Measurements from ENCODE around the gene GRIPAP1. TPM values are rescaled to one million over a fixed set of nuclear protein-coding genes. Genes with fewer than 3 reads are reported as not detected.
"Not testable (repeated sequence)": the region's sequence is repeated elsewhere in the genome, so short reads cannot be mapped to it uniquely, and the experiment has no call there.

Gene GRIPAP1
- total RNA-seq, 1 donor from 2014 or later = 43.4 TPM

GRCh38 chrX:48983081-48983480 is 19.0 kb downstream of the GRIPAP1 start:
- DNase-seq (ENCODE audit: low read depth) = no peak
- Mint-ChIP-seq H3K9me3 (ENCODE audit: unreplicated experiment) (no peaks in the 10 kb centered on the region), H3K27ac (ENCODE audit: unreplicated experiment) (no peak overlapping the region), H3K27me3 (ENCODE audit: low read depth, unreplicated experiment) (no peaks in the 10 kb centered on the region), H3K4me1 (ENCODE audit: low read depth, unreplicated experiment) (no peaks in the 10 kb centered on the region), H3K36me3 (ENCODE audit: low read depth, unreplicated experiment) (no peaks in the 10 kb centered on the region), H3K4me3 (ENCODE audit: unreplicated experiment) (no peak overlapping the region)
- H2AFZ ChIP-seq (ENCODE audit: low read depth, low read length) = no peak overlapping the region
- no peaks in the 10 kb centered on the region for H3K4me1 ChIP-seq (ENCODE audit: insufficient read depth, low read length)
- H3K9ac ChIP-seq (ENCODE audit: low read length) = no peak overlapping the region
- no peak overlapping the region for H3K4me3 ChIP-seq (ENCODE audit: insufficient read depth, low read depth, low read length)
- no peak for FAIRE-seq
- no peak overlapping the region for H3K4me2 ChIP-seq (ENCODE audit: low read length)
- H3K36me3 ChIP-seq (ENCODE audit: insufficient read depth, low read length) = peaks cover 5% of the 10 kb centered on the region
- H3K27me3 ChIP-seq (ENCODE audit: insufficient read depth, low read length) = no peaks in the 10 kb centered on the region
- H3K27ac ChIP-seq (ENCODE audit: low read depth, low read length) = no peak overlapping the region
- no peaks in the 10 kb centered on the region for H4K20me1 ChIP-seq (ENCODE audit: insufficient read depth, low read length)
- no peaks in the 10 kb centered on the region for H3K9me3 ChIP-seq (ENCODE audit: insufficient read depth, low read depth, low read length)
- TF ChIP-seq EZH2 (IDR thresholded peaks at IDR 0.05; ENCODE audit: insufficient read depth, low read length) = no peak
- TF ChIP-seq, protein P1, sequence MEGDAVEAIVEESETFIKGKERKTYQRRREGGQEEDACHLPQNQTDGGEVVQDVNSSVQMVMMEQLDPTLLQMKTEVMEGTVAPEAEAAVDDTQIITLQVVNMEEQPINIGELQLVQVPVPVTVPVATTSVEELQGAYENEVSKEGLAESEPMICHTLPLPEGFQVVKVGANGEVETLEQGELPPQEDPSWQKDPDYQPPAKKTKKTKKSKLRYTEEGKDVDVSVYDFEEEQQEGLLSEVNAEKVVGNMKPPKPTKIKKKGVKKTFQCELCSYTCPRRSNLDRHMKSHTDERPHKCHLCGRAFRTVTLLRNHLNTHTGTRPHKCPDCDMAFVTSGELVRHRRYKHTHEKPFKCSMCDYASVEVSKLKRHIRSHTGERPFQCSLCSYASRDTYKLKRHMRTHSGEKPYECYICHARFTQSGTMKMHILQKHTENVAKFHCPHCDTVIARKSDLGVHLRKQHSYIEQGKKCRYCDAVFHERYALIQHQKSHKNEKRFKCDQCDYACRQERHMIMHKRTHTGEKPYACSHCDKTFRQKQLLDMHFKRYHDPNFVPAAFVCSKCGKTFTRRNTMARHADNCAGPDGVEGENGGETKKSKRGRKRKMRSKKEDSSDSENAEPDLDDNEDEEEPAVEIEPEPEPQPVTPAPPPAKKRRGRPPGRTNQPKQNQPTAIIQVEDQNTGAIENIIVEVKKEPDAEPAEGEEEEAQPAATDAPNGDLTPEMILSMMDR (IDR thresholded peaks at IDR 0.05; ENCODE audit: insufficient read depth, low read depth, low read length) = no peak
- no peaks in the 10 kb centered on the region for H3K79me2 ChIP-seq (ENCODE audit: insufficient read depth, low read length)

DNA sequence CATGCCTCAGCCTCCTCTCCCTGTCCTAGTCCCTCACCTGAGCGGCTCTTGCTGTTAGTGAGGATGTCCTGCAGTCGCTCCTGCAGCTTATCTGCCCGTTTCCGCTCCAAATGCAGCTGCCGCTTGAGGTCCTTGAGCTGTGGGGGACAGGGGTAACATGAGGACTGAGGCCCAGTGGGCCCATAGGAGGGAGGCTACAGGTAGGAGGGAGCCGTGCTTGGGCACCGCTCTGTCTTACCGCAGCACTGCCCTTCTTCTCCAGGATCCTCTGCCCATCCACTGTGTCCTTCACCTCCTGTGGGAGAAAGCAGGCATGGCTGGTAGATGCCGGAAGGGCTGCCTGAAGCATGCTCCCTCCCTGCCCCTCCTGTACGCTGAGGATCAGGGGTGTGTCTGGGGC is 20.9 kb downstream of the GRIPAP1 start:
- no peaks in the 10 kb centered on the region for H3K4me1 Mint-ChIP-seq (ENCODE audit: low read depth, unreplicated experiment)
- H3K27ac ChIP-seq (ENCODE audit: low read depth, low read length) = no peak overlapping the region
- H2AFZ ChIP-seq (ENCODE audit: low read depth, low read length) = no peak overlapping the region
- FAIRE-seq (no peak), DNase-seq (ENCODE audit: low read depth) (no peak)
- H3K9ac ChIP-seq (ENCODE audit: low read length) = no peak overlapping the region
- no peaks in the 10 kb centered on the region for H3K36me3 Mint-ChIP-seq (ENCODE audit: low read depth, unreplicated experiment)
- H3K79me2 ChIP-seq (ENCODE audit: insufficient read depth, low read length) = no peaks in the 10 kb centered on the region
- no peaks in the 10 kb centered on the region for H3K4me1 ChIP-seq (ENCODE audit: insufficient read depth, low read length)
- H3K27me3 Mint-ChIP-seq (ENCODE audit: low read depth, unreplicated experiment) = no peaks in the 10 kb centered on the region
- no peak overlapping the region for H3K4me3 ChIP-seq (ENCODE audit: insufficient read depth, low read depth, low read length)
- no peaks in the 10 kb centered on the region for H3K9me3 ChIP-seq (ENCODE audit: insufficient read depth, low read depth, low read length)
- no peak overlapping the region for H3K4me2 ChIP-seq (ENCODE audit: low read length)
- H3K27ac Mint-ChIP-seq (ENCODE audit: unreplicated experiment) = no peak overlapping the region
- TF ChIP-seq EZH2 (IDR thresholded peaks at IDR 0.05; ENCODE audit: insufficient read depth, low read length) = no peak
- TF ChIP-seq, protein P1 (IDR thresholded peaks at IDR 0.05; ENCODE audit: insufficient read depth, low read depth, low read length) = no peak
- H3K9me3 Mint-ChIP-seq (ENCODE audit: unreplicated experiment) = no peaks in the 10 kb centered on the region
- H3K36me3 ChIP-seq (ENCODE audit: insufficient read depth, low read length) = peaks cover 5% of the 10 kb centered on the region
- H3K27me3 ChIP-seq (ENCODE audit: insufficient read depth, low read length) = no peaks in the 10 kb centered on the region
- H4K20me1 ChIP-seq (ENCODE audit: insufficient read depth, low read length) = no peaks in the 10 kb centered on the region
- no peak overlapping the region for H3K4me3 Mint-ChIP-seq (ENCODE audit: unreplicated experiment)

DNA sequence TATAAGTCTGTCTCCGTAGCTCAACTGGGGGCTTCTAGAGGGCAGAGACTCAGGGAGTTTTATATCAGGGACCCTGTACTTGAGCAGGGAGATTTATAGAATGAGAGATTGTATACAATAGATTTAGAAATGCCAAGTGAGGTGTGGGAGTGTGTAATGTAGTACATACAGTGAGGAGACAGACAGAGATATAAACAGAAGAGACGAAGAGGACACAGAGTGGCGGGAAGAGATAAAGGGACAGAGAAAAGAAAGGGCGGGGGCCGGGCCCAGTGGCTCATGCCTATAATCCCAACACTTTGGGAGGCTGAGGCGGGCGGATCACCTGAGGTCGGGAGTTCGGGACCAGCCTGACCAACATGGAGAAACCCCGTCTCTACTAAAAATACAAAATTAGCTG is 21.7 kb downstream of the GRIPAP1 start:
- not testable (repeated sequence) for H3K4me3 Mint-ChIP-seq (ENCODE audit: unreplicated experiment); H3K27ac Mint-ChIP-seq (ENCODE audit: unreplicated experiment); H3K27me3 Mint-ChIP-seq (ENCODE audit: low read depth, unreplicated experiment); H3K36me3 ChIP-seq (ENCODE audit: insufficient read depth, low read length); H3K9me3 ChIP-seq (ENCODE audit: insufficient read depth, low read depth, low read length); DNase-seq (ENCODE audit: low read depth); H4K20me1 ChIP-seq (ENCODE audit: insufficient read depth, low read length); H3K9me3 Mint-ChIP-seq (ENCODE audit: unreplicated experiment); H3K4me2 ChIP-seq (ENCODE audit: low read length); H3K9ac ChIP-seq (ENCODE audit: low read length); H3K79me2 ChIP-seq (ENCODE audit: insufficient read depth, low read length); FAIRE-seq; H3K4me1 Mint-ChIP-seq (ENCODE audit: low read depth, unreplicated experiment); H3K4me3 ChIP-seq (ENCODE audit: insufficient read depth, low read depth, low read length); H3K27me3 ChIP-seq (ENCODE audit: insufficient read depth, low read length); H2AFZ ChIP-seq (ENCODE audit: low read depth, low read length); H3K36me3 Mint-ChIP-seq (ENCODE audit: low read depth, unreplicated experiment); H3K4me1 ChIP-seq (ENCODE audit: insufficient read depth, low read length); H3K27ac ChIP-seq (ENCODE audit: low read depth, low read length)

Data from astrocyte (in vitro differentiated cells and primary cell).